NCI-H1105 (cell line): Measurements from ENCODE around the gene P2RX1.
A peak's percentile ranks its signal among the peaks of the same experiment; 100 is the strongest.

Experiments used
- DNase-seq: peaks from one replicate; lab custom pipeline; 2025; lab: John Stamatoyannopoulos, UW

The P2RX1 gene

DNA sequence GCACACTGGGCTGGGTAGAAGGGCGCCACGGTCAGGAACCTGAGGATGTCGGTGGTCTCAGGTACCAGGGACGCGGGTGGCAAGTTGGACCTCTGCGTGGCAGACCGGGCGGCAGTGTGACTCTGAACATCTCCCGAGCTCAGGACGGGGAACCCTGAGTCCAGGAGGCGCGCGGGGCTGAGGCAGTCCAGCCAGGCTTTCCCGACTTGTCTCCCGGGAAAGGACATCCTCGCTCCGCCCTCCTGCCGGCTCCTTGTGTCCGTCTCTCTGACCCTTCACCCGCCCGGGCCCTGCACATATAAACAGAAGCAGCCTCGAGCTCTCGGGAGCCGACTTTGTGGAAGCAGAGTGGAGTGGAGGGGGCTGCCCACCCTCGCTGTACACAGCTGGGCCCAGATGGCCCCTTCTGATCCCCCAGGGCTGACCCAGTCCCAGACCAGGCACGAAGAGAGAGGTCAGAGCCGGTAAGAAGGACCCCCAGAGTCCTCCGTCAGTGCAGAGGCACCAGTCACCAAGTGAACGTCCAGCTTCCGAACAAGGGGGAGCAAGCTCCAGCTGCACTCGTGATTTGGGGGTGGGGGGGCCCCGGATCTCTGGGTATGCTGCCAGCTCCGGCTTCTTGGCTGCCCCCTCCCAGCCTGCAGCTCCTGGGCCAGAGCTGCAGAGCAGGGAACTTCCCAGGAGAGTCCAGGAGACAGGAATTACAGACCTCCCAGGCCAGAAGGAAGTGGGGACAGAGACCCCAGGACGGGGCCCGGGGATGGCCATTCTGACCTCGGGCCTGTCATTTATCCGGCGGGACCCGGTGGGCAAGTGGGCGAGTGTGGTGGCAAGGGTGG lies 8.5 kb upstream of the P2RX1 start:
- no peak for DNase-seq

DNA sequence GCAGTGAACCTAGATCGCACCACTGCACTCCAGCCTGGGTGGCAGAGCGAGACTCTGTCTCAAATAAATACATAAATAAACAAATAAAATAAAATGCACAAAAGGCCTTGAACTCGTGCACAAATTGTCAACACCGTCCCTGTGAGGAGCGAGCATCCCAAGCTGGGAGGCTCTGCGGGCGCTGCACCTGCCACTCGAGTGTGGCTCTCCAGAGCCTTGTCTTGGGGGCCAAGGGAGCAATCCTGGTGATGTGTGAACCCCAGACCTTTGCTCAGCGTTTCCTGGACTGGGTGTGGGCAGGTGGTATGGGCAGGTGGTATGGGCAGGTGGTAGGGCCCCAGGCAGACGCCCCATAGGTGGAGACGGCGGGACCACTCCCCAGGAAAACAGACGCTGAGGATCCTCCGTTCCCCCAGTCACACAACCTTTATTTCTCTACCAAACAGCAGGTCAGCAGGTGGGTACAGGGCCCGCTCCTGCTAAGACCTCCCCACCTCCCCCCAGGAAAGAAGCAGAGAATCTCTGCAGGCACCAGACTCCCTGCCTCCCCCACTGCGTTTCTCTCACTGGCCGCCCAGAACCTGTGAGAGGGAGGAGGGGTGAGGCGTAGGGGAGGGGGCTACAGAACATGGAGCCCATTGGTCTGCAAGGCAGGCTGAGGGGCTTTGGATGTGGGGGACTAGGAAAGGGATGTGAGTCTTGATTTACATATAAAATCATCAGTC lies 7.4 kb upstream of the P2RX1 start:
- no peak for DNase-seq

GRCh38 chr17:3922765-3923164 lies 6.5 kb upstream of the P2RX1 start:
- DNase-seq: no peak

- DNase-seq: no peak
These were observed 5.4 kb upstream of the P2RX1 start for GRCh38 chr17:3921502-3922319.

GRCh38 chr17:3921006-3921405 lies 4.7 kb upstream of the P2RX1 start:
- no peak for DNase-seq

GRCh38 chr17:3919123-3919624 lies 2.9 kb upstream of the P2RX1 start:
- DNase-seq: no peak

- DNase-seq: no peak
These were observed 2.3 kb upstream of the P2RX1 start for GRCh38 chr17:3918372-3919122.

- DNase-seq: peak; percentile 40
These were observed 1.2 kb upstream of the P2RX1 start for GRCh38 chr17:3917391-3917931.

DNA sequence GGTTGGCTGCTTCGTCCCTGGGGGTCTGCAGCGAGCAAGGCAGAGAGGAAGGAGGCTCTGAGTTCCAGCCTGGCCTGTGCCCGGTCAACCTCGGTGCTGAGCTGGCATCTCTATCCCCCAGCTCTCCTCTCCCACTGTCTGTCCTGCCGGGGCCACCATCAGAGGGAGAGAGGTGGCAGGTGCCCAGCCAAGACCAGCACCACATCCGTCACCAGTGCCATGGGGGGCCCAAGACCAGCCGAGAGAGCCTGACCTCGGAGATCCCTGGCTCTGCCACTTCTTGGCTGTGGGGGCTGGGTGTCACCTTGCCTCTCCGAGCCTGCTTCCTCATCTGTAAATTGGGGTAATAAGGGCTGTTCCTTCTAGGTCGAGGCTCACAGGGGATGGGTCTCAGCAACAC lies 560 bp upstream of the P2RX1 start:
- no peak for DNase-seq

GRCh38 chr17:3915581-3915994 lies 677 bp downstream of the P2RX1 start:
- DNase-seq: no peak

GRCh38 chr17:3914312-3914670 lies 2.0 kb downstream of the P2RX1 start:
- DNase-seq: no peak

GRCh38 chr17:3913531-3914311 lies 2.5 kb downstream of the P2RX1 start:
- peak; percentile 39 for DNase-seq

- DNase-seq: no peak
These were observed 3.4 kb downstream of the P2RX1 start for GRCh38 chr17:3912827-3913226.

DNA sequence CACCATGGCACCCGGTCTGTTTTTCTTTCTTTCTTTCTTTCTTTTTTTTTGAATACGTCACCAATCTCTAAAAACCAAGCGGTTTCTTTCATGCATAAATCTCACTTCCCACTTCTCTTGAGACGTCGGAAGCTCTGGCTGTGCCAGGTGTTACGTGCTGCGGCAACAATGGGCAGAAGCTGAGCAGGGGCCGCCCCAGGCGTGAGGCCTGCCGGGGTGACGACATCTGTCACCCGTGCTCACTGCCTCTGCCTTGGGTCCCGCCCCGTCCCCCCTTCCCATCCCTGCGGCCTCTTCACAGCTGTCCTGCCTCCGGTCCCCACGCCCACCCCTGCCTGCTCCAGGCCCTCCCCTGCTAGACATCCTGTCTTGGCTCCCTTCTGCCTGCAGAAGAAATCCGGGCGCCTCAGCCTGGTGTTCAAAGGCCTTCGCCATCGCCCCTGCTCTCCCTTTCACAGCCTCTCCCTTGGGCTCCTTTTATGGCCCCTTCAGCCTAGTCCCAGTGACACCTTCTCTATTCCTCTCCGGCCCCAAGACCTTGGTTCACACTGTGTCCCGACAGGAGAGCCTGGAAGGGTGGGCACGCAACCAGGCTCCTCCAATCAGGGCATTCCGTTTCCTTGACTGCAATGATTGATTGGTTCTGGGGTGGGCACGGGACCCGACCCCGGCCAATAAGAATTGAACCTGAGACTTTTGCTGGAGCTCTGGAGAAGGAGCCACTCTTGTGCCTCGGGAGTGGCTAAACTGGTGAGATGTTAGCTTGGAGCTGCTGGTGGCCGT lies 4.8 kb downstream of the P2RX1 start:
- no peak for DNase-seq

GRCh38 chr17:3910420-3911270 lies 5.6 kb downstream of the P2RX1 start:
- DNase-seq: no peak

GRCh38 chr17:3909257-3909656 lies 7.0 kb downstream of the P2RX1 start:
- DNase-seq: no peak

- no peak for DNase-seq
These were observed 8.6 kb downstream of the P2RX1 start for GRCh38 chr17:3907483-3908216.

- no peak for DNase-seq
These were observed 9.4 kb downstream of the P2RX1 start for GRCh38 chr17:3906881-3907280.
